ENCODE results near the gene TAF3. TPM values are rescaled to one million over a fixed set of nuclear protein-coding genes. Genes with fewer than 3 reads are reported as not detected.

Gene TAF3
- total RNA-seq, 1 experiment from 2014 or later: 3.8 TPM

DNA sequence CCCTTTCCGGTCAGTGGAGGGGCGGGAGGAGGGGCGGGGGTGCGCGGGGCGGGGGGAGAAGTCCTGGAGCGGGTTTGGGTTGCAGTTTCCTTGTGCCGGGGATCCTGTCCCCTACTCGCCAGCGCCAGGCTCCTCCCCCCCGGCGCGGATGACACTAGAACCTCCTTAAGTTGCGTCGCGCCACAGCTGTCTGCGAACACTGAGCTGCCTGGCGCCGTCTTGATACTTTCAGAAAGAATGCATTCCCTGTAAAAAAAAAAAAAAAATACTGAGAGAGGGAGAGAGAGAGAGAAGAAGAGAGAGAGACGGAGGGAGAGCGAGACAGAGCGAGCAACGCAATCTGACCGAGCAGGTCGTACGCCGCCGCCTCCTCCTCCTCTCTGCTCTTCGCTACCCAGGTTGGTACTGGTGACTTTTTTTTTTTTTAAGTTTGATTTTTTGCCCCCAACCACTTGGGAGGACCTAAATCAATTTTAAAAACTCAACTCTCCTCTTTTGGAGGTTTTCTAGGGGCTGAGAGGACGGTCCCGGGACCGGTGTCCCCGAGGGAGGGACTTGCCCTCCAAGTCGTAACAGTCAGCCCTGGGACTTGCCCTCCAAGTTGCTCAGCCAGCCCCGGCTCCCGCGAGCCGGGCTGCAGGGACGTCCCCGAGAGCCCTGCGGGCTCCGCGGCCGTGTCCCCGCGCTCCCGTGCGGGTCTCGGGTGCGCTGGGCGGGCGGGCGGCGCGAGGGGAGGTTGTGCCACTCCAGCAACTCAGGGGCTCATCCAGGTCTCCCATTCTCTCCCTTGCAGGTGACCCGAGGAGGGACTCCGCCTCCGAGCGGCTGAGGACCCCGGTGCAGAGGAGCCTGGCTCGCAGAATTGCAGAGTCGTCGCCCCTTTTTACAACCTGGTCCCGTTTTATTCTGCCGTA, 236.4 kb downstream of the TAF3 start, which contains the start of gene GATA3:
TSS of gene GATA3 (plus strand) at position 195 of the 914 bp plus-strand sequence. CDS start 968 bp downstream, outside the sequence.
- peak; percentile 9 for DNase-seq (ENCODE audit: extremely low read depth, low read depth)

GRCh38 chr10:8055420-8056349, 237.4 kb downstream of the TAF3 start:
- DNase-seq (ENCODE audit: extremely low read depth, low read depth): no peak

DNA sequence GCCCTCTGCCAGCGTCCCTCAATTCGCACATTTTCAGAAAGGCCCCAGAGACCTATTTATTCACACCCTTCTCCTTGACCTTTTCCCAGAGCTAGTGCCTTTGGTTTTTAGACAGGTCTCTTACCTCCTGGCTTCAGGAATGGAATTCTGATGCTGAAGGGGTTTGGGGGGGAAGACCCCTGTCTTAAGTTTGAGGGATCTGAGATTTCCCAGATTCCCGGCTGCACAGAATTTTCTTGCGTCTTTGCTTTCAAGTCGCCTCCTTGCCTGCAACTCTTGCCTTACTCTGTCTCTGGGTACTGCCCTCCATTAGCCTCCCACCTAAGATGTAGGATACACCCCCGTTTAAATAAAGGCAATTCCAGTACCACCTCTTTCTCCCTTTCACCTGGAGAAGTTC, 238.1 kb downstream of the TAF3 start:
- no peak for DNase-seq (ENCODE audit: extremely low read depth, low read depth)

GRCh38 chr10:8056871-8057331, 238.6 kb downstream of the TAF3 start:
- DNase-seq (ENCODE audit: extremely low read depth, low read depth): no peak

GRCh38 chr10:8057636-8058273, 239.4 kb downstream of the TAF3 start:
- no peak for DNase-seq (ENCODE audit: extremely low read depth, low read depth)

DNA sequence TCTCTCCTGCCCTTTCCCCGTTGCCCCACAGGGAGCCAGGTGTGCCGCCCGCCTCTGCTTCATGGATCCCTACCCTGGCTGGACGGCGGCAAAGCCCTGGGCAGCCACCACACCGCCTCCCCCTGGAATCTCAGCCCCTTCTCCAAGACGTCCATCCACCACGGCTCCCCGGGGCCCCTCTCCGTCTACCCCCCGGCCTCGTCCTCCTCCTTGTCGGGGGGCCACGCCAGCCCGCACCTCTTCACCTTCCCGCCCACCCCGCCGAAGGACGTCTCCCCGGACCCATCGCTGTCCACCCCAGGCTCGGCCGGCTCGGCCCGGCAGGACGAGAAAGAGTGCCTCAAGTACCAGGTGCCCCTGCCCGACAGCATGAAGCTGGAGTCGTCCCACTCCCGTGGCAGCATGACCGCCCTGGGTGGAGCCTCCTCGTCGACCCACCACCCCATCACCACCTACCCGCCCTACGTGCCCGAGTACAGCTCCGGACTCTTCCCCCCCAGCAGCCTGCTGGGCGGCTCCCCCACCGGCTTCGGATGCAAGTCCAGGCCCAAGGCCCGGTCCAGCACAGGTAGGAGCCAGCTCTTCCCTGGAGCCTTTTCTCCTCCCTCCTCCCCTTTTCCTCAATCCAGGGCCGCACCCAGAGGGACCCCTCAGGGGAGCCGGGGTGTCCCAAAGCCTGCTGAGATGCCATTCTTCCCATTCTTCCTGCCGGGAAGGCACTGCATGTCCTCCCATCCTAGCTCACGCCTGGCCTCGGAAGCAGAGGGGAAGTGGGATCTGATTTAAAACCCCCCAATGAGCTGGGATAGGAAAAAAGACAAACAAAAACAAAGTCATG, 240.2 kb downstream of the TAF3 start:
- DNase-seq (ENCODE audit: extremely low read depth, low read depth): no peak

DNA sequence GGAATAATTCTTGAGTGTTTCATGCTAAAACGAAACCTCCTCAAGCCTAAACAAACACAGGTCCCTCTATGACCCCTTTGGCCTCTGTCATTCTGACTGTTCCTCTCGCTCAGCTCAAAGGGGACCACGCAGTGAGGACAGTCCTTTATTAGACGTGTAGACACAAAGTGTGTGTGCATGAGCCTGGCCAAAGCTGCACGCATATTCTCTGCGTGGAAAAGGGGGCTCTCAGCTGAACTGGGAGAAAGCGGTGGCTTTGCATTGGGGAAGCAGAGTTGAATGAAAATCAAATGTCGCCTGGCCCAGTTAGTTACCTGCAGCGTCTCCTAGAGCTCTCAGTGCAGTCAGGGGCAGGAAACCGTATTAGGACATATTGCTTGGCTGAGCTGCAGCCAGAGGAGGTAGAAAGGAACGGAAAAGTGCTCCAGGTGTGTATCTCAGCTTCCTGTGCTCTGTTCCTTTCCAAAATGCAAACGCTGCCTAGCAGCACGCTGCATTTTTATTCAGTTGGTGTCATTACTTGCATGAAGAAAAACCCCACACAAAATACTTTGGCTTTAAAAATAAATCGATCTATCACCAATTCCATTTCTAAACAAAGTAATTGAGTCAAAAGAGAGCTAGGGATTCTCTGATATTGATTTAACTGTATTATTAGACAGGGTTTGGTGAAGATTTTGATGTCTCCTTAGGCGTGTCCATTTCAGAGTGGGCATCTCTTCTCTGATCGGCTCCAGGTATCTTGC, 241.1 kb downstream of the TAF3 start:
- DNase-seq (ENCODE audit: extremely low read depth, low read depth): no peak

- DNase-seq (ENCODE audit: extremely low read depth, low read depth): no peak
These were observed 241.9 kb downstream of the TAF3 start for GRCh38 chr10:8060010-8060703.

DNA sequence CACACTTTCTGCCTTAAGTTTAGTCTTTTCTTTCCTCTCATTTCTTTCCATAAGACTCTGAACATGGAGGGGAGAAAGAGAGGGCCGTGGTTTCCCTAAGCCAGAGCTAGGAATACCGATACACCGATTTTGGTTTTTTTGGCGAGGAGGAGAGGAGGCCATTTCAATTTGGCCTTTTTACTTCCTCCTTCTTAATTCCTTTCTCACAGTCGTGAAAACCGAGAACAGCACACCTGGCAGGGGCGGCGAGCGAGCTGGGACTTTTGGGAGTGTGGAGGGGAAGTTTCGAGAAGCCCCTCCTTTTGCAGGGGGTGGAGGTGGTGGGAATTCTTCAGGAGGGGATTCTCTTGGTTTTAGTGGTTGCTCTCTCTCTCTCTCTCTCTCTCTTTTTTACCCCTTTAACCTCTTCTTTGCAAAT, 242.4 kb downstream of the TAF3 start:
- DNase-seq (ENCODE audit: extremely low read depth, low read depth): no peak

GRCh38 chr10:8061274-8062211, 243.2 kb downstream of the TAF3 start:
- DNase-seq (ENCODE audit: extremely low read depth, low read depth): no peak

DNA sequence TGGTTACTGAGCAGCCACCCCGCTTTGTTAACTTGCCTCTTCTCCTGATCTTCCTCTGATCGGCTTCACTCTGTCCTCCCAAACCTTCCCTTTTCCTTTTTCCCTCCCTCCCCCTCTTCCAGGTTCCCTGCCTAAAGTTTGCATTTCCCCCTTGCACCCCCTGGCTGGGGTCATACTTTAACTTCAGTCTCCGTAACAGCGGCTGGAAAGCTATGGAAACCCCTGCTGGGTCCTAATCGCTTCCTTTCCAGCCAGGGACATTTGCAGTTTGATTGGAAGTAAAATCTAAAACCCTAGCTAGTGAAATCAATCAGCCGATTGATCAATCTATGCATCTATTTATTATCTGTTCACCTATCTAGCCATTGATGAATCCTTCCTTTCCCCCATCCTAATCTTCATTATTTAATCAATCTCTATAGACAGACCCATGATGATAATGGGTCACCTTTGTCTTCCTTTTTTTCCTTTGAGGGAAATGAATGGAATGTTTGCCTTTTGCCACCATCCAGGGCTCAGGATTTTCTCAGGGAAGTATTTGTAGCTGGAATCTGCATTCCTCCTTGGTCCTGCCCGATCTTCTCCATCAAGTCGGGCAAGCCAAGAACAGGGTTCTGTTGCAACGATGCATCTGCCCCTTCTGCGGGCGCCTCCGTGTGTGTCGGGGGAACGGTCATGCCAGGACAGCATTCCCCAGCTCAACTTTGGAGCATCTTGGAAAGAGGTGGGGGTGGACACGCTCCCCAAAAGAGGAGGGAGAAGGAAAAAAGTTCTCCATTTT, 245.0 kb downstream of the TAF3 start:
- no peak for DNase-seq (ENCODE audit: extremely low read depth, low read depth)

- DNase-seq (ENCODE audit: extremely low read depth, low read depth): no peak
These were observed 245.6 kb downstream of the TAF3 start for GRCh38 chr10:8063935-8064334.

GRCh38 chr10:8064436-8064835, 246.1 kb downstream of the TAF3 start:
- no peak for DNase-seq (ENCODE audit: extremely low read depth, low read depth)

DNA sequence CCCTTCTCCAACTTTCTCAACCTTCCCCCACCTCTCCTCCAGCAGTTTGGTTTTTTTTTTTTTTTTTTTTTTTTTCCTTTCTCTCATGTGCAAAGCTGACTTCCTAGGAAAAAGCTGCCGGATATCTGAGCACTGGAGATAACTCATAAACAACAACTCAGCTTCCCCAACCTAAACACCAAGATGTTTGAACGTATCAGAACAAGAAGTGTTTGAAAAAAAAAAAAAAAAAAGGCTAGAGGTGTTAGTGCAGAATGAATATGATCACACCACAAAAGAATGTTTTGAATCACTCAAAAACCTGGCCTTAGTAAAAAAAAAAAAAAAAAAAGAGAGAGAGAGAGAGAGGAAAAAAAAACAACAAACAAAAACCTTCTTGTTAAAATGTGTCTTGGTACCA, 247.3 kb downstream of the TAF3 start:
- DNase-seq (ENCODE audit: extremely low read depth, low read depth): no peak

- no peak for DNase-seq (ENCODE audit: extremely low read depth, low read depth)
These were observed 247.8 kb downstream of the TAF3 start for GRCh38 chr10:8066124-8066523.
